HS-5 (cell line): ENCODE measurements around the gene POMZP3.
"Not testable (repeated sequence)": the region's sequence is repeated elsewhere in the genome, so short reads cannot be mapped to it uniquely, and the experiment has no call there.

Source experiments
- DNase-seq: peaks from one replicate; pipeline ENCODE4 v3.0.0-alpha.2; 2012; ENCODE audit warnings: low read depth

Gene POMZP3

DNA sequence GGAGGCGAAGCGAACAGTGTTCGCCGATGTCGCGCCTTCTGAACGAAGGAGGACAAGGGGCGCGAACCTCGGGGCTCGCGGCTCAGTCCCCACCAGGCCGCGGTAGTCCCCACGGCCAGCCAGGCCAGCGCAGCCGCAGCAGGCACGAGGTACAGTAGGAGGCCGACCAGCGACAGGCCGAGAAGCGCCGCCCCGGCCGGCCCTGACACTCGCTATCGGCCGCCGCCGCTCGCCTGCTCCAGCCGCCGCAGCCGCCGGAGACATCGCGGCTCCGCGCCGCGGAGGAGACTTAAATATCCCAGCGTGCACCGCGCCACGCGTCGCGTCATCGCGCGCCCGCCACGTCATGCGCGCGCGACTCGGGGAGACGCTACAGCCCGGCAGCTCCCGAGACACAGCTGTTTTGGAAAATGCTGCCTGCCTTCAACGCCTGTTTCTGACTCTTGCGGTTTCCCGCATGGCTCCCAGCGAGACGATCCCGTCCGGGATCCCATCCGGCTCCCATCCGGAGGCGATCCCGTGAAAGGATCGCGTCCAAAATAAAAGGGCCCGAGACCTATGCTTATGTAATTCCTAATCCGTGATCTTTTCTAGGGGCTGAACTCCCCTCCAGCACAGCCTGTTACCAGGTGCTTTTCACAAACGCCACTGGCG is at the start of gene POMZP3:
Gene POMZP3, minus strand, starts transcription at position 291 of the 654 bp plus-strand sequence. CDS start 1,215 bp downstream, outside the sequence.
- DNase-seq = not testable (repeated sequence)

DNA sequence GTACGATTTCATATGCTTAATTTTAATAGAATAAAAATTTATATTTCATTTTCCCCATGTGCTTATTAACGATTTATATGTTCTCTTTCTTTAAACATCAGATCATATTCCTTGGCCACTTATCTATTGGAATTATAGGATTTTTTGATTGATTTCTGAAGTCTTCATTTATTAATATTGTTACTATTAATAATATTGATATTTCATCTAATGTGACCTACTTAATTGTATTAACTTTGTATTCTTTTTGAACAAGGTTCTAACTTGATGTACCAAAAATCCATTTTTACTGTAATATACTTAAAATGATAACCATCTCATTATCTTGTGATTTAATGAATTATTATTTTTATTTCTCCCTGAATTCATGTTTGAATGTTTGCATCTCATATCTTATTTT is 48.7 kb upstream of the POMZP3 start:
- DNase-seq = not testable (repeated sequence)

DNA sequence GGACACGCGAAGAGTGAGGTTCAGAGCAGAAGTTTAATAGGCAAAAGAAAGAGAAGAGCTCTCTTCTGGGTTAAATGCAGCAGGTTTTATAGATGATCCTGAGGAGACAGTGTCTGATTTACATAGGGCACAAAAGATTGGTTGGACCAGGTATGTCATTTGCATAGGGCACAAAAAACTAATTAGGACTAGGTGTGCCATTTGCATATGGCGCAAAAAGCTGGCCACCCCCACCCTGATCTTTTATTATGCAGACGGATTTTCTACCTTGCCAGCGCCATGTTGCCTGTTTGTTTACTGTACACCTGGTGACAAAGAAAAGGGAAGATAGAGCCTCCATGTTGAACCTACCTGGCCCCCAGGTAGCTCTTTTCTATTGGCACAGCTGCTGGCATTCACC is 46.3 kb upstream of the POMZP3 start:
- not testable (repeated sequence) for DNase-seq

DNA sequence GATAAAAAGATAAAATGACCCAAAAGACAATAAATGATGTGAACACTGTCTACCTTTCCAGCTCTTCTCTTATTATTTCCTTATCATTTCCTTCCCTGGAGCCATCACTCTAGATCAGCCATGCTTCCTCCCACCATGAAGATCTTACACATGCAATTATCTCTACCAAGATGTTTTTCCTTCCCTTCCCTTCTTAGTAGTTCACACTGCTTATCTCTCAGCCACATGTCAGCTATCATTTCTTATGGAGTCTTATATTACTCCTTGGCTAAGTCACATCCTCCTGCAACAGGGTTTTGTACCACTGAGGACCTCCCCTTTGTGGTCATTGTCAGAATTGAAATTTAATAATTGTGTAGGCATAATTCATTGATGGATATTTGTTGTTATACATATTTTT is 32.1 kb upstream of the POMZP3 start:
- DNase-seq = not testable (repeated sequence)

DNA sequence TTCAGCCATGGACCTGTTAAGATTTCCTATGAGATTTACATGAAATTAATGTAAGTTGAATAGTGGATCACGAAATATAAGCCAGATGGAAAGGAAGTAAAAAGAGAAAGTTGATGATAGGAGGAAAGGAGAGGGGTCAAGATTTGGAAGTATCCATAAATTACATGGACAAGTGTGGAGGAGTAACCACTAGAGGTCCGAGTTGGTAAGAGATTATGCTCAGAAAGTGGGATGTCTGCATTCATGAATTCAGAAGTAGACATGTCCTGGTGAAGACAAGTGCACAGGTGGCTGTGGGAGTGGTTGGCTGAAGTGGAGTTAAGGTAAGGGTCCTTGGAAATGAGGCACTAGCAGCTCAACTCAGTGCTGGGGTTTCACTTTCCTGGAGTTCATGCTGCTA is 29.3 kb upstream of the POMZP3 start:
- DNase-seq = not testable (repeated sequence)

DNA sequence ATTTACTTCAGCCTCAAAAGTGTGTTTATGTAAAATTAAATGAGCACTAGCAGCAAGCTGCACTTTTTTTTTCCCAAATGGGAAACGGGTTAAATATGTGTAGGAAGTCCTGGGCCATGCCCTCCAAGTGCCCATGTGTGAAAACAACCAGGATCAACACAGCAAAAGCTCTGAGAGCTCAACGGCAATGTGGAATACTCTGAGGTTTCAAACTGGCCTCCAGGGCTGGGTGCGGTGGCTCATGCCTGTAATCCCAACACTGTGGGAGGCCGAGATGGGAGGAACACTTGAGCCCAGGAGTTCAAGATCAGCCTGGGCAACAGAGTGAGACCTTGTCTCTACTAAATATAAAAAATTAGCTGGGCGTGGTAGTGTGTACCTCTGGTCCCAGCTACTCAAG is 15.5 kb upstream of the POMZP3 start:
- DNase-seq = not testable (repeated sequence)

DNA sequence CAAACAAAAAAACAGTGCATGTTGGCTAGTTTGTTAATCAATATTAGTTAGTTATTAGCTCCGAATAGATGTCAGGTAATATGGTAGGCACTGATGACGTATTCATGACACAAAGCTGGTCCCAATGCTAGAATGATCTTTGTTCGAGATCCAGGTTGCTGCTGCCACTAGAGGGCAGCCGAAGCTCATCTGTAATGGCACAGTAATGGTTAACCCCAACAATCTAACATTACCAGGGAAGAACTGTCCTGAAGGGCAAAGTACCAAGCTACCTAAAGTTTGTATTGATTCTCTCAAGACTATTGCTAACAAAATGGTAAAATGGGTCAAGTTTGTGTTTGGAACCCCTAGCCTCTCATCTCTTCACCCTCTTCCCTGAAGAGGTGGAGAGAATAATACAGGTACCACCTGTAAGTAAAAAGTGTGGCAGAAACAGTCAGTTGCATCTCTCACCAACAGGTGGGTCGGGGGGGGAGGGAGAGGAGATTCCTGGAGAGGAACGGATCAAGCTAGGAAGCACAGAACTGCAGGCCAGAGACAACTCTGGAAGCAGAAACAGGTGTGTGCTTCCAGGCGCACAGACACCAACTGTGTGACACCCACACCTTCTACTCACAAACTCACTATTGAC is 10.1 kb upstream of the POMZP3 start:
- not testable (repeated sequence) for DNase-seq

DNA sequence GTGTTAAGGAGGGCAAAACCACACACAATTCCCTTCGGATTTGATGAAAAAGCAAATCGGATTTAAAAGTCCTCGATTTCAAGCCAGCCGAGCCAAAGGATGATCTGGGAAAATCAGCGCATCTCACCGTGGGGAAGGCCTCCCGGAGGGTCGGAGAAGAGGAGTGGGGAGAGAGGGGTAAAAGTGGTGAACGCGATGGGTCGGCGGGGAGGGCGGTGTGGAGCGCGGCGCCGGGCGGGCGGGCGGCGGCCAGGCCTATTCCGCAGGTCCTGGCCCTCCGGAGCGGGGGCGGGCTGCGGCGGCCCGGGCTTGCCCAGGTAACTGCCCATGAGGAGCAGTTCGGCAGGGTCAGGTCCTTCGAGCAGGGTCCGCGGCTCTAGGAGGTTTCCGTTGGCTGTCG is 498 bp downstream of the POMZP3 start:
- DNase-seq = not testable (repeated sequence)

DNA sequence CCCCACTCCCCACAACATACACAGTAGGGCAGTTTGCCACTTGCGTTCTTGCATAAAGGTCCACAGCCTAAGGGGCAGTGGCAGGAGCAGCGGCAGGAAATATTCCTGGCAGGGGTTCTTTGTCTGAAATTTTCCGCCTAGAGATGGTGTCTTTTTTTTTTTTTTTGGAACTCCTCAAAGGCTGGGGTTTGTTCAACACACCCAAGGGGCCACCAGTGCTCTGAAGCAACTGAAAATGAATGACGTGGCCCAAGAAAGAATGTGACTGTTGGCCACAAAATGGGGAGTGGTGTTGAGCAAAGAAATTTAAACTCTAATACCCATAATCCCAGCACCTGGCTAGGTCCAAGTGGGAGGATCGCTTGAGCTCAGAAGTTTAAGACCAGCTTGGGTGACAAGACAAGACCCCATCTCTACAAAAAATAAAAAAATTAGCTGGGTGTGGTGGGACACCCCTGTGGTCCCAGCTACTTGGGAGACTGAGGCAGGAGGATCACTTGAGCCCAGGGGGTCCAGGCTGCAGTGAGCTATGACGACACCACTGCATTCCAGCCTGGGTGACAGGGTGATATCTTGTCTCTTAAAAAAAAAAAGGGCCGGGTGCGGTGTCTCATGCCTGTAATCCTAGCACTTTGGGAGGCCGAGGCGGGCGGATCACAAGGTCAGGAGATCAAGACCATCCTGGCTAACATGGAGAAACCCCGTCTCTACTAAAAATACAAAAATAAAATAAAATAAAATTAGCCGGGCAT is 7.5 kb downstream of the POMZP3 start:
- not testable (repeated sequence) for DNase-seq

DNA sequence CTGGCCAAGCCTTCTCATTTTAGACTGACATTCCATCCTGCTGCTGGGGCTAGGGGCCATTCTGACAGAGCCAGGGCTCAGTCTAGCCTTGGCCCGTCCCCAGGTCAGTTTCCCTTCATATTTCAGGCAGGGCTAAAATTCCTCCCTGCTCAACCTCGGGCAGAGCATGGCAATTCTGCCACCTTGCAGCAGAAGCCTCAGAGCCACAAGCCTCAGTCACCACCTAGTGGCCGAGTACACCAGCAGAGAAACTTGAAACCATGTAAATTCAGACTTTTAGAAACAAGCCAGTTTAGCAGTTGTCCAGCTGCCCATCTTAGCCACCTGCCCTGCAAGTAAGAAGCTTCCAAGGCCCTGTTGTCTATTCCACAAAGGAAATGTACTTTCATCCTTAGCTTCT is 13.3 kb downstream of the POMZP3 start:
- not testable (repeated sequence) for DNase-seq

DNA sequence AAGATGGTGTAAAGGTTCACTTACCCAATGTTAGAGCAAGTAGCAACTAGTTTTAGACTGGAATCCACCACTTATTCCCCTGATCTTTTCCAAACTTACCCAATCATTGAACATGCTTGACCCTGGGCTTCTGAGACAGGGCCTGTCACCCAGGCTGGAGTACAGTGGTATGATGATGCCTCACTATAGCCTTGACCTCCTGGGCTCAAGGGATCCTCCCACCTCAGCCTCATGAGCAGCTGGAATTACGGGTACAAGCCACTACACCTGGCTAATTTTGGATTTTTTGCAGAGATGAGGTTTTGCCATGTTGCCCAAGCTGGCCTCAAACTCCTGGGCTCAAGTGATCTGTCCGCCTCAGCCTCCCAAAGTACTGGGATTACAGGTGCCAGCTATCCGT is 14.8 kb downstream of the POMZP3 start:
- not testable (repeated sequence) for DNase-seq

DNA sequence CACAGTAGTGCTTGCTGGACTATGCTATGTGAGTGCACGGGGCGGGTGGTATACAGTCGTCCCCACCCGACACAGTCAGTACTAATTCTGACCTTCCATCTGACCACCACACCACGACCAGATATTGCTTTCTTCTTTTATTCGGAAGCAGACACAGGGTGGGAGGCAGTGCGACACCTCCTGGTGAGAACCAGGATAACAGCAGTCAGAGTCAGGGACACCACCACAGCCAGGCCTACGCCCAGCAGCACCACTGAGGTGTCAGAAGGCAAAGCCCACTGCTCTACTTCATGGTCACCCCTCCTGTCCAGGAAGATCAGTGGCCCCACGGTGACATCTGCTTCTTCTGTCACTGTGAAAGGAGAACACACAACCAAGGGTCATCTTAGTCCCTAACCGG is 17.2 kb downstream of the POMZP3 start:
- DNase-seq = not testable (repeated sequence)

DNA sequence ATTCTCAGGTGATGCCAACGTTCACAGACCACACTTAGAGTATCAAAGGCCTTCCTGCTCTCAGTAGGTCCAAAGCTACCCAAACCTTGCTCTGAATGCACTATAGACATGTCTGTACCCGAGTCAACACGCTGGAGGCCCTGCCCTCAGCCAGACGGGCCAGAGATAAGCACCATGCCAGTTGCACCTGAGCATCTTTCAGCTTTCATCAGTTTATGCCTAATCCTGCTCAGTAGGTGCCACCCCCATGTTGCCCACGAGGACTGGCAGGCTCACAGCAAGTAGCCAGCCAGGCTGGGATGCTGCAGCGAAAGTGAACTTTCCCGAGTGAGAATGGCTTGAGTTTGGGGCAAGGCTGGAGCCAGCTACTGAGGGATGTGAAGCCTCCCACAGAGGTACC is 18.6 kb downstream of the POMZP3 start:
- DNase-seq = not testable (repeated sequence)

DNA sequence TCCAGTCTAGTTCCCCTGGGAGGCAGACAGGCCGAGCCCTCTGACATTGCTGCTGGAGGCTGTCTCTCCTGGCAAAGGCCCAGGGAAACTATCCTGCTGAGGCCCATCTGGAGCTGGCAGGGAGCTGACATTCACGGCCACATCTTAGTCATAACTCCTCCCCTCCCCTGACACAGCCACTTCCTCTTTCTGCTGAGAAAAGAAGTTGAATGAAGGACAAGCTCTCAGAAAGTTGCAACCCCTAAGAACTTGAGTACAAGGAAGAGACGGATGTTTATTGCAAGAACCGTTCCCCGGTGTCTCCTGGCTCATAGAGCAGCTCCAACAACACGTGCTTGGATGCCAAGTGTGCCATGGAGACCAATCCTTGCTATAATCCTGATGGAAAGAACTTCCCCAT is 21.1 kb downstream of the POMZP3 start:
- peak; percentile 29 for DNase-seq

DNA sequence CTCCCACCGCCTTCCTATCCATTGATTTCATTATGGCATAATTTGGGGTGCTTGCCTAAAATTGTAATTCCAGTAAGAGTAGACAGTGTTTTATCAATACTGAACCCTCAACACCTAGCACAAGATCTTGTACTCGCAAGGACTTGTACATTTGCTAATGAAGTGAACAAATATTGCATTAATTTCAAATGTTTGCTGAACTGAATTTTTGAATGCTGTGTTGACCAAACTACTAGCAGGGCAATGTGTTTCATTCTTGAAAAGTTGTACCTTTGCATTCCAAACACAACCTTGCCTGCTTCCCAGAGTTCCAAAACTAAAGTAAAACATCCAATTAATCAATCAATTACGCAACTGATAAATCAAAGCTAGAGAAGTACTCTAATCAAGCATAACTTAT is 26.4 kb downstream of the POMZP3 start:
- DNase-seq = not testable (repeated sequence)

DNA sequence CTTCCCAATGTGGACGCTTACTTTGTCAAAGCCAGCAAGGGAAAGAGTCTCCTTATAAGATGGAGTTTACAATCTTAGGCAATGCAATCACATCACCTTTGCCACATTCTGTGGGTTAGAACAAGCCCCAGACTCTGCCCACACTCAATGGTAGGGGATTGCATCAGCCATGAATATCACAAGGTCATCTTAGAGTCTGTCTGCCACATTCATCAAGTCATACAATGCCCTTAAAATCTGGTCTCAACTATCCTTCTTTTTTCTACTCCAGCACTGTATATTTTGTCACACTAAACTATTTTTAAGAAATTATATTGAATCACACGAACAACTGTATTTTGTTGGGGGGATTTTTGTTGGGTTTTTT is 27.0 kb downstream of the POMZP3 start:
- DNase-seq = not testable (repeated sequence)

DNA sequence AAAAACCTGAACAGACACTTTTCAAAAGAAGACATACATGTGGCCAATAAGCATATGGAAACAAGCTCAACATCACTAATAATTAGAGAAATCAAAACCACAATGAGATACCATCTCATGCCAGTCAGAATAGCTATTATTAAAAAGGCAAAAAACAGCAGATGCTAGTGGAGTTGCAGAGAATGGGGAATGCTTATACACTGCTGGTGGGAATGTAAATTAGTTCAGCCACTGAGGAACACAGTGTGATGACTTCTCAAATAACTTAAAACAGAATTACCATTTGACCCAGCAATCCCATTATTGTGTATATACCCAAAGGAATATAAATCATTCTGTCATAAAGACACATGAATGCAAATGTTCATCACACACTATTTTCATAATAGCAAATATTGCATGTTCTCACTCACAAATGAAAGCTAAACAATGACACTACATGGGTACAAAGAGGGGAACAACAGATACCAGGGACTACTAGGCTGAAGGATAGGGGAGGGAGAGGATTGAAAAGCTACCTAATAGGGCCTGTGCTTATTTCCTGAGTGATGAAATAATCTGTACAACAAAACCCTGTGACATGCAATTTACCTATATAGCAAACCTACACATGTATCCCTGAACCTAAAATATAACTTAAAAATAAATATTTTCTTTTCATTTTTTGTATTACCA is 28.4 kb downstream of the POMZP3 start:
- not testable (repeated sequence) for DNase-seq

DNA sequence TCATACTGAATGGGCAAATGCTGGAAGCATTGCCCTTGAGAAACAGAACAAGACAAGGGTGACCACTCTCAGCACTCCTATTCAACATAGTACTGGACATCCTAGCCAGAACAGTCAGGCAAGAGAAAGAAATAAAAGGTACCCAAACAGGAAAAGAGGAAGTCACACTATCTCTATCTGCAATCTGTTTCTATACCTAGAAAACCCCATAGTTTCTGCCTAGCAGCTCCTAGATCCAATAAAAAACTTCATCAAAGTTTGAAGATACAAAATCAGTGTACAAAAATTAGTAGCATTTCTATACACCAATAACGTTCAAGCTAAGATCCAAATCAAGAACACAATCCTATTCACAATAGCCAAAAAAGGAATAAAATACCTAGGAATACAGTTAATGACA is 29.8 kb downstream of the POMZP3 start:
- DNase-seq = not testable (repeated sequence)

DNA sequence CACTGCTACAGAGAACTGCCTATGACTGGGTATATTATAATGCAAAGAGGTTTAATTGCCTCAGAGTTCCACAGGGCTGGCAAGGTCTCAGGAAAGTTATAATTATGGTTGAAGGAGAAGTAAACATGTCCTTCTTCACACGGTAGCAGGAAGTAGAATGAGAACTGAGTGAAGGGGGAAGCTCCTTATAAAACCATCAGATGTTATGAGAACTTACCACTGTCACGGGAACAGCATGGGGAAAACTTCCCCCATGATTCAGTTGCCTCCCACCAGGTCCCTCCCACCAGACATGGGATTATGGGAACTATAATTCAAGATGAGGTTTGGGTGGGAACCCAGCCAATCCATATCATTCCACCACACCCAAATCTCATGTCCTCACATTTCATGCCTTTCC is 34.4 kb downstream of the POMZP3 start:
- not testable (repeated sequence) for DNase-seq

DNA sequence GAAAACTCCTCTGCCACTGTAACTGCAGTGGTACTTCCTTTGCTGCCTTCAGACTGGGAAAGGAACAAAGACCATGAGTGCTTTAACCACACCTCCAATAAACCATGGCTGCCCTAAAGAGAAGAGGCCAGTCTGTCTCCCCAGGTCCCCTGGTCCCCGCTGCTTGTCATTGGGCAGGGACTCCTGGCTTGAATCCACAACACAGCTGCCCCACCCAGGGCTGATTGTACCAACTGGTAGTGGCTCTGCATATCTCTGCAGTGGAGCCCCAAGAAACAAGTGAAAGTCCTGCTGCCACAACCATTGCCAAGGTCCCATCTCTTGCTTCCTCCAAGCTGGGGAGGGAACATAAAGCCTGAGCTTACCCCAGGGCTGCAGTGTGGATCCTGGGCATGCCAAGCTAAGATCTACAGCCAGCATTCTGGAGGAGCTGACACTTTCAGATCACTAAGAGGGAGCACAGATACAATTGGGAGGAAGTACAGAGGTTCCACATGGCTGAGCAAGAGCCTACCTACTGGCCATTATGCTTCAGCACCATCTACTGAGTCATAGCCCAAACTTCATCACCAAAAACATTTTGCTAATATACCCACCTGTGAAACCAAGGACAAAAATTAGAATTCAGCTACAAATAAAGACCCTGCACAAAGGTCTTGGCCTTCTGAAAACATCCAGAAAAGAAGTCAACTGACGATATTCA is 35.3 kb downstream of the POMZP3 start:
- not testable (repeated sequence) for DNase-seq

DNA sequence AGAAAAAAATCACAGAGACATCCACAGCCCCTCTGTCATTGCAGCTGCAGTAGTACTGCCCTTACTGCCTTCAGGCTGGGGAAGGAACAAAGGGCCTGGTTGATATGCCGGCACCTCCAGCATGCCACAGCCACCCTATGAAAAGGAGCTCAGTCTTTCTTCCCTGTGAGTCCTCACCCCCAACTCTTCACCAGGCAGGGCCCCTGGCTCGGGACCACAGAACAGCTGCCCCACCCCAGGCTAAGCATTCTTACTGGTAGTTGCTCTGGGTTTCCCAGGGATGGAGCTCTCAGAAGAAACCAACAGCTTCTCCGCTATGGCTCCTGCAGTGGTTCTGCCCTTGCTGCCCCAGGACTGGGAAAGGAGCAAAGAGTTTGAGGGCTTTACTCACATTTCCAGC is 36.0 kb downstream of the POMZP3 start:
- not testable (repeated sequence) for DNase-seq

DNA sequence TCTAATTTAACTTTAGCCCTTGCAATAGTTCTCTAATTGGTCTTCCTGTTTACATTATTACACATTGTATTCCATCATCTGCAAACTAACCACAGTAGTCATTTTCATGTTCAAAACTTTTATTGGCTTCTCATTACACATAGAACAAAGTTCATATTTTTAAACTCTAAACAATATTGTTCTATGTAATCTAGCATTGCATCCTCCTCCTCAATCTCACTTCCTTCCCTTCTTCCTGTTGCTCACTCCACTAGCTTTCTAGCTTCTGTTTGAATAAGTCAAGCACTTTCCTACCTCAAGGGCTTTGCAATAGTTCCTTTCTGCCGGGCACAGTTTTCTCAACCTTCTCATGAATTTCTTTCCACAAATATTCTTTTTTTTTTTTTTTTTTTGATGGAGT is 38.5 kb downstream of the POMZP3 start:
- DNase-seq = not testable (repeated sequence)
